Peyer's patch (tissue), 4 donors: Measurements from ENCODE around the gene SMCP. TPM values are rescaled to one million over a fixed set of nuclear protein-coding genes. Genes with fewer than 3 reads are reported as not detected.

ENCODE experiments used
- DNase-seq, 3 donors: peaks; one replicate each; pipeline ENCODE4 v3.0.0-alpha.2; 2017 to 2019
- H3K27ac ChIP-seq, 4 donors: fragments of 200-600 bp; sonication (generic); one replicate each; pipeline ENCODE4 v1.5.1; 2016 to 2019
- H3K27me3 ChIP-seq, 2 donors: fragments of 200-600 bp; sonication (generic); one replicate each; pipeline ENCODE4 v1.5.1; 2019
- H3K36me3 ChIP-seq, 3 donors: fragments of 200-600 bp; sonication (generic); one replicate each; pipeline ENCODE4 v1.5.1; 2016 to 2019
- H3K4me1 ChIP-seq, 4 donors: fragments of 200-600 bp; sonication (generic); one replicate each; pipeline ENCODE4 v1.5.1; 2016 to 2019
- H3K4me3 ChIP-seq, 4 donors: fragments of 200-600 bp; sonication (generic); 1 replicate in 3 of 4; 2 replicates in 1 of 4; pipeline ENCODE4 v1.5.1; 2016 to 2019; ENCODE audit warnings: mild to moderate bottlenecking in 1 of 4
- H3K9me3 ChIP-seq, 4 donors: fragments of 200-600 bp; sonication (generic); one replicate each; pipeline ENCODE4 v1.5.1; 2016 to 2019; ENCODE audit warnings: mild to moderate bottlenecking in 1 of 4
- POLR2A ChIP-seq, 2 donors: fragments of 450-650 bp; IDR thresholded peaks; one replicate each; pipeline ENCODE4 v1.5.1; 2017; ENCODE audit warnings: antibody characterized with exemption in 2 of 2, mild to moderate bottlenecking in 2 of 2, moderate library complexity in 2 of 2
- total RNA-seq, 4 donors: library from RNA; depleted of rRNA; stranded (reverse); fragments of >200 nt; gene quantifications; one replicate each; pipeline ENCODE4 v1.1.0, GENCODE V29; 2016
- TF ChIP-seq, protein P1 (sequence below), 6 experiments: fragments of 450-650 bp in 4 of 6; fragments of 200-600 bp in 2 of 6; sonication (generic) in 1 of 6; IDR thresholded peaks; one replicate each; pipeline ENCODE4 v1.5.1; 2017 to 2019; ENCODE audit warnings: antibody characterized with exemption in 6 of 6, mild to moderate bottlenecking in 3 of 6, moderate library complexity in 1 of 6

SMCP gene
- total RNA-seq, 4 donors from 2014 or later: not detected

DNA sequence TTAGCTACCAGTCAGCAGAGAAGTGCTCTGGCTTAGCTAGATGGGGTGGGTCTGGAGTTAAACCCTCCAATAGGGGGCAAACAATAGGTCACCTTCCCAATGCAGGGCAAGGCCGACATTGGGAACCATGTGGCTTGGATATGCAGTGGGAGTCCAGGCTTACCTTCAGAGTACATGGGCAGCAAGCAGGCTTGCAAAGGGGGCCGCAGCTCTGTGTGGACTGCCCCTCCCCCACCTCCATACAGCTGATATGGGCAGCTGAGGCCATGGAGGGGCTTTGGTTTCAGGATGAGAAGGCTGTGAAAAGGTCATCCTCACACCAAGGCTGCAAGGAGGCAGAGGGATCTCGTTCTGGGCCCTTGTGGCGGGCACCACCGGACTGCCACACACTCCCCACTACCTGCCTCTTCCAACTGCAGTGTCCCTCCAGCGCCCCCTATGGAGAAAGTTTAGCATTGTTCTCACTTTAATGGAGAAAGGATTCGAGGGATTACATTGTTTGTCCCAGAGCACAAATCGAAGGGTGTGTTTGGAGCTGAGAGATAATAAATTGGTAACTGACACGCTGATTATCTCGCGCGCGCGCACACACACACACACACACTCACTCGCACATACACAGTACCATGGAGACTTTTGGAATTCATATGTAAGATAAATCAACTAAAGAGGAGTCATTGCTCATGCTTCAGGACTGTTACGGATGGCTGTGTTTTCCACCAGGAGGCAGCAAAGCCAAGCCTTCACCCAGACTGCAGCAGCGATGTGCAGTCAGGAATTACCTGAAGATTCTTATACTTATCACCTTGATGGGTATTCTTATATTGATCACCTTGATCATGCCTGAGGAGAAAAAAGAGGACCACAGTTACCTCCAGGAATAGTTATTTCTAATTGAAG lies 7.0 kb upstream of the SMCP start:
- Histone ChIP-seq H3K9me3 (no peaks in the 10 kb centered on the region), H3K27ac (no peak overlapping the region), H3K4me3 (no peak overlapping the region), H3K4me1 (no peaks in the 10 kb centered on the region), H3K36me3 (no peaks in the 10 kb centered on the region), H3K27me3 (no peaks in the 10 kb centered on the region)
- no peak for TF ChIP-seq POLR2A (IDR thresholded peaks at IDR 0.05)
- TF ChIP-seq, protein P1, sequence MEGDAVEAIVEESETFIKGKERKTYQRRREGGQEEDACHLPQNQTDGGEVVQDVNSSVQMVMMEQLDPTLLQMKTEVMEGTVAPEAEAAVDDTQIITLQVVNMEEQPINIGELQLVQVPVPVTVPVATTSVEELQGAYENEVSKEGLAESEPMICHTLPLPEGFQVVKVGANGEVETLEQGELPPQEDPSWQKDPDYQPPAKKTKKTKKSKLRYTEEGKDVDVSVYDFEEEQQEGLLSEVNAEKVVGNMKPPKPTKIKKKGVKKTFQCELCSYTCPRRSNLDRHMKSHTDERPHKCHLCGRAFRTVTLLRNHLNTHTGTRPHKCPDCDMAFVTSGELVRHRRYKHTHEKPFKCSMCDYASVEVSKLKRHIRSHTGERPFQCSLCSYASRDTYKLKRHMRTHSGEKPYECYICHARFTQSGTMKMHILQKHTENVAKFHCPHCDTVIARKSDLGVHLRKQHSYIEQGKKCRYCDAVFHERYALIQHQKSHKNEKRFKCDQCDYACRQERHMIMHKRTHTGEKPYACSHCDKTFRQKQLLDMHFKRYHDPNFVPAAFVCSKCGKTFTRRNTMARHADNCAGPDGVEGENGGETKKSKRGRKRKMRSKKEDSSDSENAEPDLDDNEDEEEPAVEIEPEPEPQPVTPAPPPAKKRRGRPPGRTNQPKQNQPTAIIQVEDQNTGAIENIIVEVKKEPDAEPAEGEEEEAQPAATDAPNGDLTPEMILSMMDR (IDR thresholded peaks at IDR 0.05): peak in 1 of 6 experiments; percentile 11
- no peak for DNase-seq

DNA sequence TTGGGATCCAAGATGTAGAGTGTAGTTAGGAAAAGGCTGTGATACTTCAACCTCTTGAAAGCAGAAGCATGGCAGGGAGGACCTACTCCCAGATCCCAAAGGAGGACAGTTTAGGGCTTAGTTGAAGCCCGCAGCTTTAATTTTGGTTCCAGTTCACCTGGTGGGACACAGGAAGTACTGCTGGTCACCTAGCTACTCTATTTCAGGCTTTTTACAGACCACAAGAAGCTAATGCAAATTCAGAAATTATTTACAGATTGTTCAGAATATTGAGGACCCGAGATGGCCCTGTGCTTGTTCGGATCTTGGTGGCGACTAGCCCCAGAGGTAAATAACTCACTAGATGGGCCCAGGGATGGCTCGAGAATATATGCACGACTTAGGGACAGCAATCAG lies 6.4 kb upstream of the SMCP start:
- TF ChIP-seq, protein P1 (IDR thresholded peaks at IDR 0.05): no peak
- TF ChIP-seq POLR2A (IDR thresholded peaks at IDR 0.05): no peak
- Histone ChIP-seq H3K9me3 (no peaks in the 10 kb centered on the region), H3K36me3 (no peaks in the 10 kb centered on the region)

DNA sequence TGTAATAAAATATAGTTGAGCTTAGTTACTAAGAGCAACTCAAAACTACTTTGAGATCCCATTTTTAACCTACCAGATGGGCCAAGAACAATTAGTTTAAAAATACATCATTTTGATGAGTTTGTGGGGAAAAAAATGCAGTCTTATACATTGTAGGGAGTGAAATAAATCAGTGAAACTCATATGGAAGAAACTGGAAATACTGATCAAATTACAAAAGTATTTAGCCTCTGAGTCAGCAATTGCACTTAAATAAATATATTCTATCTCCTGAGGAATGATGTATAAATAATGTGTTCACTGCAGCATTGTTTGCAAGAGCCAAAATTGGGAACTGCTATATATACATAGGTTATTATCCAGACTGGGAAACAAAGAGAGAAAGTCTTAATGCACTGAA lies 4.6 kb upstream of the SMCP start:
- H3K4me1 ChIP-seq: no peaks in the 10 kb centered on the region
- H3K27ac ChIP-seq: no peak overlapping the region
- H3K4me3 ChIP-seq: no peak overlapping the region
- TF ChIP-seq POLR2A (IDR thresholded peaks at IDR 0.05): no peak
- TF ChIP-seq, protein P1 (IDR thresholded peaks at IDR 0.05): no peak
- no peak for DNase-seq
- H3K27me3 ChIP-seq: no peaks in the 10 kb centered on the region
- no peaks in the 10 kb centered on the region for H3K9me3 ChIP-seq
- H3K36me3 ChIP-seq: no peaks in the 10 kb centered on the region

More for the DNA sequence above, 6.4 kb upstream of the SMCP start:
- Histone ChIP-seq H3K4me1 (no peaks in the 10 kb centered on the region), H3K4me3 (no peak overlapping the region), H3K27ac (no peak overlapping the region), H3K27me3 (no peaks in the 10 kb centered on the region)
- DNase-seq: no peak

DNA sequence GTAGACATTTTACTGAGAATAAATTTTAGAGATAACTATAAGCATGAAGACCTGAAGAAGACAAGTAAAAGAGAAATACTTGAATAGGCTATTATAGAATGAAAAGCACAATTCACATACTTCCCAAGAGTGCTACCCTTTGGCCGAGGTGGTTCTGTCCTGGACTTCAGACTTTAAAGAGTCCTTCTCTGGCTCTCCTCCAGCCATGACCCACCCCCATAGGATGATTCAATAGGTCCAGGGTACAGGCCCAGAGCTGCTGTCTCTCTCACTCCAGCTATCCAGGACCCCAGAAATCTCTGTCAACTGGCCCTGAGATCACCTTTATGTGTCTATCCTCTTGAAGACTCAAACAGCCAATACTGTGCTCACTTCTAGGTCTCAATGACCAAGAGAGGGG lies 1.3 kb upstream of the SMCP start:
- no peak overlapping the region for H3K4me3 ChIP-seq
- TF ChIP-seq, protein P1 (IDR thresholded peaks at IDR 0.05): no peak
- no peak for TF ChIP-seq POLR2A (IDR thresholded peaks at IDR 0.05)
- H3K36me3 ChIP-seq: no peaks in the 10 kb centered on the region
- no peaks in the 10 kb centered on the region for H3K9me3 ChIP-seq
- no peaks in the 10 kb centered on the region for H3K27me3 ChIP-seq
- DNase-seq: no peak
- no peak overlapping the region for H3K27ac ChIP-seq
- no peaks in the 10 kb centered on the region for H3K4me1 ChIP-seq

DNA sequence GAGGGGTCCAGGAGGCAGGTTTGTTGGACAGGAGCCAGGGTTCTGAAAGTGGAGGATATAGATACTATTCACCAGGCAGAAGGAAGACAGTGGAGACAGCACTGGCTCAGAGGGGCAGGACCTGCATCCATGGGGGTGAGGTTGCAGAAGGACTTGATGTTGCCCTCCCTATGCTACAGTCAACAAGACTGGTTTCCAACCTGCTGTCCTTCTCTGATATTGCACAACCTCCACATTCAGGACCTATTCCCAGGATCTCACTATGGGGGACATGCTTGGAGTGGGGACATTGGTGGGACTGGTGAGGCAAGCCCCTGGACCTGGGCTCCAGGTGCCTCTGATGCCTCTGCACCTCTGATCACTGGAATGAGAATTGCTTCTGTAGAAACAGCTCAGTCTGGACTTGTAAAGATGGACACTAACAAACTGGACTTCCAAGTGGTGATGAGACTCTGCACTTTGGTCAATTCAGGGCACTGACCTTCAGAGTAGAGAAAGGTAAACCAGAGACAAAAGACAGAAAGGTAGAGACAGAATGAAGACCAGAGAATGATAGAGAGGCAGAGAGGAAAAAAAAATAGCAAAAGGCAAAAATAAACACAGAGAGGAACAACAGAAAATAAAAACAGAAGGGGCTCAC lies 1.6 kb downstream of the SMCP start:
- Histone ChIP-seq H3K4me1 (no peaks in the 10 kb centered on the region), H3K27me3 (no peaks in the 10 kb centered on the region), H3K36me3 (no peaks in the 10 kb centered on the region), H3K27ac (no peak overlapping the region), H3K4me3 (no peak overlapping the region), H3K9me3 (no peaks in the 10 kb centered on the region)
- DNase-seq: no peak
- TF ChIP-seq, protein P1 (IDR thresholded peaks at IDR 0.05): no peak
- TF ChIP-seq POLR2A (IDR thresholded peaks at IDR 0.05): no peak
